Gastroesophageal sphincter (tissue), 4 donors: ENCODE results near the gene KLHL42. TPM values are rescaled to one million over a fixed set of nuclear protein-coding genes. Genes with fewer than 3 reads are reported as not detected.

Experiments
- ATAC-seq: fragments of 150-250 bp; one replicate; pipeline ENCODE4 v1.9.1; 2016; ENCODE audit warnings: mild to moderate bottlenecking, moderate library complexity
- H3K27ac ChIP-seq, 4 donors: fragments of 200-600 bp; sonication (generic) in 3 of 4; 1 replicate in 3 of 4; 2 replicates in 1 of 4; pipeline ENCODE4 v1.5.1; 2016 to 2019
- H3K27me3 ChIP-seq: fragments of 200-600 bp; sonication (generic); one replicate; pipeline ENCODE4 v1.5.1; 2019
- H3K36me3 ChIP-seq, 2 donors: fragments of 200-600 bp; sonication (generic); one replicate each; pipeline ENCODE4 v1.5.1; 2019; ENCODE audit warnings: control low read depth in 1 of 2
- H3K4me1 ChIP-seq, 3 donors: fragments of 200-600 bp; sonication (generic); 1 replicate in 2 of 3; 2 replicates in 1 of 3; pipeline ENCODE4 v1.5.1; 2016 to 2019; ENCODE audit warnings: control low read depth in 2 of 3
- H3K4me3 ChIP-seq, 2 donors: fragments of 200-600 bp; sonication (generic); one replicate each; pipeline ENCODE4 v1.5.1; 2019; ENCODE audit warnings: mild to moderate bottlenecking in 1 of 2, moderate library complexity in 1 of 2
- H3K9me3 ChIP-seq, 3 donors: fragments of 200-600 bp; sonication (generic); one replicate each; pipeline ENCODE4 v1.5.1; 2017 to 2019; ENCODE audit warnings: control low read depth in 2 of 3
- CTCF ChIP-seq, 4 experiments: fragments of 200-600 bp in 2 of 4; fragments of 450-650 bp in 2 of 4; sonication (generic) in 1 of 4; IDR thresholded peaks; one replicate each; pipeline ENCODE4 v1.5.1; 2017 to 2019; ENCODE audit warnings: antibody characterized with exemption in 4 of 4, mild to moderate bottlenecking in 2 of 4, moderate library complexity in 2 of 4
- EP300 ChIP-seq: sonication (generic); formaldehyde crosslinking; IDR thresholded peaks from one replicate; pipeline ENCODE4 v1.6.1; 2017; ENCODE audit warnings: antibody characterized with exemption, mild to moderate bottlenecking
- POLR2A ChIP-seq, 2 donors: fragments of 450-650 bp; IDR thresholded peaks; one replicate each; pipeline ENCODE4 v1.6.1; 2017; ENCODE audit warnings: antibody characterized with exemption in 2 of 2, mild to moderate bottlenecking in 2 of 2, moderate library complexity in 1 of 2
- POLR2AphosphoS5 ChIP-seq: sonication (generic); formaldehyde crosslinking; IDR thresholded peaks from one replicate; pipeline ENCODE4 v1.6.1; 2017; ENCODE audit warnings: antibody characterized with exemption
- WGBS, 2 donors: methylation state at CpG; one replicate each; pipeline ENCODE4 v1.1.5; 2018; ENCODE audit warnings: low coverage in 1 of 2; 5-methylcytosine and 5-hydroxymethylcytosine counted together
- total RNA-seq, 4 donors: library from RNA; depleted of rRNA; stranded (reverse); fragments of >200 nt; gene quantifications; one replicate each; pipeline ENCODE4 v1.1.0, GENCODE V29; 2016

Gene KLHL42
- total RNA-seq, 4 donors from 2014 or later, result 63.9 to 121 (median 89.3) TPM

GRCh38 chr12:27800819-27801218 lies 20.8 kb downstream of the KLHL42 start:
- 81 to 90% methylated on average over 3 of the region's 3 CpGs for WGBS, 2 donors

GRCh38 chr12:27801630-27802029 lies 21.6 kb downstream of the KLHL42 start:
- WGBS, 2 donors, result 85 to 92% methylated on average over 4 to 5 of the region's 5 CpGs
- ATAC-seq, result no peak
- TF ChIP-seq EP300, result no peak
- no peak for TF ChIP-seq CTCF (IDR thresholded peaks at IDR 0.05)
- TF ChIP-seq POLR2AphosphoS5, result no peak
- TF ChIP-seq POLR2A (IDR thresholded peaks at IDR 0.05), result no peak
- Histone ChIP-seq H3K27me3 (no peaks in the 10 kb centered on the region), H3K4me1 (no peaks in the 10 kb centered on the region), H3K36me3 (peaks cover 11 to 44% of the 10 kb centered on the region in 2 donors), H3K9me3 (no peaks in the 10 kb centered on the region), H3K27ac (no peak overlapping the region), H3K4me3 (no peak overlapping the region)

More at GRCh38 chr12:27800819-27801218, 20.8 kb downstream of the KLHL42 start:
- no peak overlapping the region for H3K27ac ChIP-seq
- H3K9me3 ChIP-seq, result no peaks in the 10 kb centered on the region
- H3K27me3 ChIP-seq, result no peaks in the 10 kb centered on the region
- TF ChIP-seq POLR2A (IDR thresholded peaks at IDR 0.05), result no peak
- no peak for TF ChIP-seq EP300
- TF ChIP-seq CTCF (IDR thresholded peaks at IDR 0.05), result no peak
- no peak for TF ChIP-seq POLR2AphosphoS5
- ATAC-seq, result no peak
- H3K4me3 ChIP-seq, result no peak overlapping the region
- H3K36me3 ChIP-seq, result peaks cover 11 to 52% of the 10 kb centered on the region in 2 donors
- no peaks in the 10 kb centered on the region for H3K4me1 ChIP-seq

GRCh38 chr12:27802511-27802910 lies 22.5 kb downstream of the KLHL42 start:
- H3K36me3 ChIP-seq, result peaks cover 10 to 35% of the 10 kb centered on the region in 2 donors
- ATAC-seq, result no peak
- H3K27me3 ChIP-seq, result no peaks in the 10 kb centered on the region
- 57 to 71% methylated on average over 4 of the region's 4 CpGs for WGBS, 2 donors
- H3K4me1 ChIP-seq, result no peaks in the 10 kb centered on the region
- H3K27ac ChIP-seq, result no peak overlapping the region
- TF ChIP-seq CTCF (IDR thresholded peaks at IDR 0.05) (no peak), POLR2AphosphoS5 (no peak), POLR2A (IDR thresholded peaks at IDR 0.05) (no peak), EP300 (no peak)
- no peak overlapping the region for H3K4me3 ChIP-seq
- H3K9me3 ChIP-seq, result no peaks in the 10 kb centered on the region

- 79 to 96% methylated on average over 2 of the region's 2 CpGs for WGBS, 2 donors
- peaks cover 6 to 31% of the 10 kb centered on the region in 2 donors for H3K36me3 ChIP-seq
Observed at GRCh38 chr12:27802936-27803335, 22.9 kb downstream of the KLHL42 start.

More at GRCh38 chr12:27802936-27803335, 22.9 kb downstream of the KLHL42 start:
- Histone ChIP-seq H3K27me3 (no peaks in the 10 kb centered on the region), H3K4me3 (no peak overlapping the region), H3K27ac (no peak overlapping the region), H3K4me1 (no peaks in the 10 kb centered on the region), H3K9me3 (no peaks in the 10 kb centered on the region)
- no peak for TF ChIP-seq CTCF (IDR thresholded peaks at IDR 0.05)
- no peak for TF ChIP-seq POLR2A (IDR thresholded peaks at IDR 0.05)
- TF ChIP-seq POLR2AphosphoS5, result no peak
- no peak for TF ChIP-seq EP300
- ATAC-seq, result no peak
